DMS153 treated with DMSO at 0.1 percent for 48 hours (cell line): ENCODE measurements around the gene PDZRN3.

Experiments
- DNase-seq: peaks from one replicate; lab custom pipeline; 2025; ENCODE audit not compliant: unreplicated experiment; lab: John Stamatoyannopoulos, UW

PDZRN3 gene

DNA sequence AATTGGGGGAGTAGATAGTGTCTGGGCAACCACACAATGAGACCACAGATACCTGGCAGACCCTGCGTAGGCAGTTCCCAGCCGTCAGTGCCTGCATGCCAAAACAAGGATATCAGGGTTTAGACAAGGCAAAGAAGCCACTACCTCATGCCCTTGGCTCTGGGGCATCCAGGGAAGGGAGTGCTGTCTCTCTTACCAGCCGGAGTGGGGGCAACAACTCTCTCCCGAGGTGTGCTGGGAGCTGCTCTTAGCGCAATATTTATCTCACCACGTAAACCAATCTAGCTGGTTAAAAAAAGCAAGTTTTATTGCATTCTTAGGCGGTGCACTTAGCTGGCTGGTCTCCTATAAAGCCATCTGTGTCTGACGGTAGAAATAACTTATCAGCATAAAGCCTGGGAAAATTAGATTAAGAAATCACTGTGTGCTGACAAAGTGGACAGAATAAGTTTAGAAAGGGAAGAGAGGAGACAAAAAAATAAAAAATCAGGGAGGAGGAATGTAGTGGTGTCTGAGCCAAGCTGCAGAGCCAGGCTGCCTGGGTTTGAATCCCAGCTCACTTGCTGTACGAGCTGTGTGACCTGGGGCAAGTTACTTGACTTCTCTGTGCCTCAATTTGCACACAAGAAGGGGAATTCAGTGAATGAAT lies 273.2 kb downstream of the PDZRN3 start:
- DNase-seq = no peak

DNA sequence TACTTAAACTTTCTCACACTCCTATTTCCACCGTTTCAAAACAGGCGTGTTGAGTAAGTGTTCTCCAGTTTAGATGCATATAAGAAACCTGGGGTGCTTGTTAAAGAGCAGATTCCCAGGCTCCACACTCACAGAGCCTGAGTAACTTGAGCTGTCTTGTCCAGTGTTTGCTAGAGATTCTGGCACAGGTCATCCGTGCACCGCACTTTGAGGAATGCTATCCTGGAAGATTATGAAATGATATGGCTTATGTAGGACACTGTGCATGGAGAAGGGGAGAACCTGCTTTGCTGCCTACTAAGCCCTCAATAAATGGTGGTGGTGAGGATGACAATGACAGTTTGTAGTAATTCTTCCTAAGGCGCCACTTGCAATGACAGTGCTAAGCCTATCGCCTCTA lies 273.7 kb downstream of the PDZRN3 start:
- DNase-seq = no peak

DNA sequence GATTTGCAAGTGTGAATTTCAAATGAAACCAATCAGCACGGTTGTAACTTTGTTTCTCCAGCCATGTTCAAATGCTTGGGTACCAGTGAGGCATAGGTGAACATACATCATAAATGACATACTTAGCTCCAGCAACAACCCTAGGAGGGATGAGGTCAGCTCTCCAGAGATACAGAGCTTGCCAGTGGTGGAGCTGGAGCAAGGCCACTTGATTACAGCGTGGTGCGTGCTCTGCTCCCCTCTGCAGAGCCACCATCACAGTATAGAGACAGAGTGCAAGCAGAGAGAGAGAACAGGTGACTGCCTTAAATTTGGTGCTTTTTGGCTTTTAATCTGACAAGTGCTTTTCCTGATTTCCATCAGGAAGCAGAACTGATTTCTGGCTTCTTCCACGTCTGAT lies 275.1 kb downstream of the PDZRN3 start:
- no peak for DNase-seq

DNA sequence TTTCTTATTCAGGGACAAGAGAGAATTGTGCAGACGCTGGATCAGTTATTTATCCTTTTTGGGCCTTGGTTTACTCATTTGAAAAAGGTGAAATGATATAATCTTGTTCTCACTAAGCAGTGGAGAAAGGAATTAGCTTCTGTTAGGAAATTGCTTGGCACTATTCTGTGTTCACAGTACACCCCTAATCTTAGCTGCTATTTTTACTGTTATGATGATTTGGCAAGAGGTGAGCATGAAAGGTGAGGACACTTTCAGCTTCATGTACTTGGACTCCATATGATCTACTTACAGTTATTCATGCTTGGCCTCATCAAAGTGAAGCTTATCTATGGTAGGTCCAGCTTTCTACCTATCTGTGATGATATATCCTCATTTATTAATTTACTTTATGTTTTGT lies 282.7 kb downstream of the PDZRN3 start:
- DNase-seq = no peak

DNA sequence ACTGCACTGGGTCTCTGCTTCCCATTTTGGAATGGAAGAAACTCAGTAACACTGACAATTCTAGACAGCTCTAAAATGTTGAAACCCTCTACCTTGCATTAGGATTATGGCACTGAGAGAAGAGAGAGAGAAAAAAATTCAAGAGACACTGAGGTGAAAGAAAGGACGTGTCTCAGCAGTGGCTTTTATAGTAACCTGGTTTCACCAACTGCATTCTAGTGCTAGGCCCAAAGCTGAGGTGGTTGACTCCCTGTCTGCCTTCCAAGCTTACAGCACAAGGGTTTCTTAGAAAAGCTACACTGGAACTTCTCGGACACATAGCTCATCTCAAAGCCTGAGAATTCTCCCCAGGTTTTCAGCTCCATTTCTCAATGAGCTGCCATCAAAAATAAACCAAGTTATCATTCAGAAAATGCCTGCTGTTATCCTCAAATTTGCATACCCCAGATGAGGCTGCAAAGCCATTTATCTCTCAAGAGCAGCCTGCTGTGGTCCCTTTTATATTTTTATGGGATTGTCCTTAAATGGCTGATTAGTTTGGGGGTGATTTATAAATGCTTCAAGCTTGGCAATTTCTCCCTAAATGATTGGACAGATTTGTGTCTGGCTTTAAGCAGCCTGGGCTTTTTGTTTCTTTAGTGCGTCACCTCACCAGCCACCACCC lies 283.3 kb downstream of the PDZRN3 start:
- DNase-seq = no peak

DNA sequence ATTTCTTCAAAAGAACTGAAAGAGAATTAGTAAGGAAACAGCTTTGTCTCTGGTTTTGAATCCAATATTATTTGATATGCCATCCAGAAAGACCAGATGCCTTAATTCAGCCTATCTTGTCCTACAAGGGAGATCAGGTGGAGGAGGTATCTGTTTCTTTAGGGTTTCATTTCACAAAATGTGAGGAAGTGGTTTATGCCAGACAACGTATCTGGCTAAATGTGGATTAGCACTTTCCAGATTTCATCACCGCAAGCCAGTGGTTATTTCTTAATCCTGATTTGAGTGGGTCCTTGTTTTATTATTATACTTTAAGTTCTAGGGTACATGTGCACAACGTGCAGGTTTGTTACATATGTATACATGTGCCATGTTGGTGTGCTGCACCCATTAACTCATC lies 292.2 kb downstream of the PDZRN3 start:
- no peak for DNase-seq
